Ovary (tissue), 9 donors: ENCODE measurements around the gene ADAM17. TPM values are rescaled to one million over a fixed set of nuclear protein-coding genes. Genes with fewer than 3 reads are reported as not detected.

Experiments used
- DNase-seq, 5 donors: peaks; one replicate each; pipeline ENCODE4 v3.0.0-alpha.2; 2019 to 2020
- H3K27ac ChIP-seq, 2 donors: fragments of 200-600 bp; one replicate each; pipeline versions ENCODE4 v1.5.1 to v1.8.0; 2019 to 2022
- H3K27me3 ChIP-seq: fragments of 200-600 bp; one replicate; pipeline ENCODE4 v1.8.0; 2022
- H3K36me3 ChIP-seq: fragments of 200-600 bp; sonication (generic); one replicate; pipeline ENCODE4 v1.5.1; 2019
- H3K4me1 ChIP-seq: one replicate; pipeline ENCODE4 v1.8.1; 2013; ENCODE audit warnings: mild to moderate bottlenecking, moderate library complexity; ENCODE audit not compliant: insufficient read depth
- H3K4me3 ChIP-seq: fragments of 200-600 bp; sonication (generic); one replicate; pipeline ENCODE4 v1.5.1; 2017
- H3K9me3 ChIP-seq, 2 donors: fragments of 200-600 bp in 1 of 2; sonication (generic) in 1 of 2; one replicate each; pipeline versions ENCODE4 v1.5.1 to v1.8.1; 2013 to 2019; ENCODE audit warnings: mild to moderate bottlenecking in 1 of 2, moderate library complexity in 1 of 2
- EP300 ChIP-seq: sonication (generic); formaldehyde crosslinking; IDR thresholded peaks from one replicate; pipeline ENCODE4 v1.6.1; 2017; ENCODE audit warnings: antibody characterized with exemption
- POLR2A ChIP-seq: fragments of 450-650 bp; IDR thresholded peaks from one replicate; pipeline ENCODE4 v1.6.1; 2017; ENCODE audit warnings: antibody characterized with exemption, mild to moderate bottlenecking, moderate library complexity
- WGBS, 3 donors: extraction: QIAGEN DNeasy Blood & Tissue Kit in 1 of 3; methylation state at CpG; one replicate each; pipeline versions ENCODE4 v1.1.5 to v1.1.7; 2013 to 2017; 5-methylcytosine and 5-hydroxymethylcytosine counted together
- intact Hi-C, 4 donors: fragments of 100-400 bp; cut with DNase I; formaldehyde crosslinking; loops; one replicate each; pipeline versions ENCODE4 v1.11.0 to v1.15.1; 2022 to 2023
- polyA plus RNA-seq, 2 donors: library from polyadenylated mRNA; stranded (reverse); fragments of 200-250 nt in 1 of 2; fragments of 350-450 nt in 1 of 2; fragmentation: Illumina TruSeq in 1 of 2; extraction: RNeasy Lipid Tissue Mini Kit (QIAGEN cat#74804) in 1 of 2; gene quantifications; one replicate each; pipeline ENCODE4 v1.2.3, GENCODE V29; 2013 to 2014
- total RNA-seq, 7 donors: library from RNA; depleted of rRNA in 2 of 7; stranded (reverse); fragments of >200 nt in 2 of 7; fragmentation: NEBNext Ultra II Directional in 3 of 7; extraction: Animal tissue kit (Norgen Biotek cat#: 25700) in 3 of 7; gene quantifications; one replicate each; pipeline versions ENCODE4 v1.1.0 to v1.2.4, GENCODE V29; 2016 to 2023
- TF ChIP-seq, protein P1 (sequence below), 3 donors: fragments of 450-650 bp in 2 of 3; fragments of 200-600 bp in 1 of 3; IDR thresholded peaks; one replicate each; pipeline versions ENCODE4 v1.5.1 to v1.8.0; 2016 to 2022; ENCODE audit warnings: antibody characterized with exemption in 3 of 3, mild to moderate bottlenecking in 1 of 3
- donor health status: DM: no; HTN: no; CAD: no; lungs with moderate emphysema.
- donor health status: DM: no; HTN: no; CAD: no.
- donor health status: Bipolar disorder and iron deficiency.
- donor health status: DM: yes; HTN: yes; CAD: no.
- donor health status: DM: no; HTN: no; CAD: no.
- donor health status: DM: yes; HTN: yes; CAD: no.

ADAM17 gene
- total and polyA plus RNA-seq, 9 donors = 10.2 to 46.6 (median 27.8) TPM

DNA sequence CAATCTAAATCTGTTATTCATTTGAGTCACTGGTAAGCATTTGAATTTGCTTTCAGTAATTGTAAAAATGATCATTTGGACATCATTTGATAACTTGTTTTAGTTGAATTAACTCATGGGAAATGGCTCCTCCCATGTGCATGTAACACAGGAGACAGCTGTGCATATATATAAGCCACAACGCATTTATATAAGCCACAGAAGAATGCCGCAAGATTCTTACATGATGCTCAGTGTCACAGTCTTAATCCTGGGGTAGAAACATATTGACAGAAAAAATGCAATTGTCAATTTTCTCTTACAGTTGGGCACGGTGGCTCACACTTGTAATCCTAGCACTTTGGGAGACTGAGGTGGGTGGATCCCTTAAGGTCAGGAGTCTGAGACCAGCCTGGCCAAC lies 94.6 kb downstream of the ADAM17 start:
- Histone ChIP-seq H3K9me3 (no peaks in the 10 kb centered on the region), H3K36me3 (no peaks in the 10 kb centered on the region), H3K4me3 (no peak overlapping the region), H3K27ac (no peak overlapping the region), H3K27me3 (no peaks in the 10 kb centered on the region), H3K4me1 (no peaks in the 10 kb centered on the region)
- 89 to 91% (median 89%) methylated on average over 3 of the region's 3 CpGs for WGBS, 3 donors
- DNase-seq = no peak
- intact Hi-C loops = no loop called here
- TF ChIP-seq POLR2A (no peak), EP300 (no peak)
- TF ChIP-seq, protein P1, sequence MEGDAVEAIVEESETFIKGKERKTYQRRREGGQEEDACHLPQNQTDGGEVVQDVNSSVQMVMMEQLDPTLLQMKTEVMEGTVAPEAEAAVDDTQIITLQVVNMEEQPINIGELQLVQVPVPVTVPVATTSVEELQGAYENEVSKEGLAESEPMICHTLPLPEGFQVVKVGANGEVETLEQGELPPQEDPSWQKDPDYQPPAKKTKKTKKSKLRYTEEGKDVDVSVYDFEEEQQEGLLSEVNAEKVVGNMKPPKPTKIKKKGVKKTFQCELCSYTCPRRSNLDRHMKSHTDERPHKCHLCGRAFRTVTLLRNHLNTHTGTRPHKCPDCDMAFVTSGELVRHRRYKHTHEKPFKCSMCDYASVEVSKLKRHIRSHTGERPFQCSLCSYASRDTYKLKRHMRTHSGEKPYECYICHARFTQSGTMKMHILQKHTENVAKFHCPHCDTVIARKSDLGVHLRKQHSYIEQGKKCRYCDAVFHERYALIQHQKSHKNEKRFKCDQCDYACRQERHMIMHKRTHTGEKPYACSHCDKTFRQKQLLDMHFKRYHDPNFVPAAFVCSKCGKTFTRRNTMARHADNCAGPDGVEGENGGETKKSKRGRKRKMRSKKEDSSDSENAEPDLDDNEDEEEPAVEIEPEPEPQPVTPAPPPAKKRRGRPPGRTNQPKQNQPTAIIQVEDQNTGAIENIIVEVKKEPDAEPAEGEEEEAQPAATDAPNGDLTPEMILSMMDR (IDR thresholded peaks at IDR 0.05) = no peak

DNA sequence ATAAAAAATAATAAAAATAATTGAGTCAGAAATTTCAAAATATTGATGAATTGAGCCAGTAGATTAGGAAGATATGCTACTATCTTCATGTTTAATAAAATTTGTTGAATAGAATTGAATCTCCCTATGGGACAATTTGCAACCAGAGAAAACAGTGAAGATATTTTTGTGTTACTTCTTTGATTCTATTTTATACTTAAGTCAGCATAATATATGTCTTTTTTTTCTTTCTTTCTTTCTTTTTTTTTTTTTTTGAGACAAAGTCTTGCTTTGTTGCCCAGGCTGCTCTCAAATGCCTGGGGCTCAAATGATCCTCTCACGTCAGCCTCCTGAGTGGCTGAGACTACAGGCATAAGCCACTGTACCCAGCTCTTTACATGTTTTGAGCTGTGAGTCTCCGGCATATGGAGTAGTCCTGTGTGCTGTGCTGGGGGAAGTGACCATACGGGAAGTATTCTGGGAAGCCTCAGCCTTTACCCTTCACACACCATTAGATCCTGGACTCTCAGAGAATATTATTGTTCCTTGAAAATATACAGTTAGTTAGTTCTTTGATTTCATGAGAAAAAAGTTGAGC lies 95.1 kb downstream of the ADAM17 start:
- Histone ChIP-seq H3K9me3 (no peaks in the 10 kb centered on the region), H3K4me1 (no peaks in the 10 kb centered on the region), H3K27ac (no peak overlapping the region), H3K27me3 (no peaks in the 10 kb centered on the region), H3K36me3 (no peaks in the 10 kb centered on the region), H3K4me3 (no peak overlapping the region)
- TF ChIP-seq, protein P1 (IDR thresholded peaks at IDR 0.05) = no peak
- no peak for TF ChIP-seq EP300
- no peak for TF ChIP-seq POLR2A
- intact Hi-C loops = no loop called here
- no peak for DNase-seq
- 90 to 97% (median 96%) methylated on average over 3 of the region's 3 CpGs for WGBS, 3 donors

DNA sequence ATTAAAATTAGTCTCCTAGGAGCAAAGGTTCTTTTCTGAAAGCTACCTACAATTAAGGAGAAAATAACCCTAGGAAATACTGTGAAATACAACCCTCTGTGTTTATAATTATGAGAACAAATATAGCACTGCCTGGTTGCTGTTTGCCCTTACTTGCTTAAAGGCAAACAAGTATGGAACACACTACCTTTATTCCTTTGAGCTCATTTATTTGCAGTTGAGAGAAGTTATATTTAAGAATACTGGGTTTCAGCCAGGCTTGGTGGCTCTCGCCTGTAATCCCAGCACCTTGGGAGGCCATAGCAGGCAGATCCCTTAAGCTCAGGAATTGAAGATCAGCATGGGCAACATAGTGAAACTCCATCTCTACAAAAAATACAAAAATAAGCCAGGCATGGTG lies 104.4 kb downstream of the ADAM17 start:
- TF ChIP-seq, protein P1 (IDR thresholded peaks at IDR 0.05) = no peak
- TF ChIP-seq EP300 (no peak), POLR2A (no peak)

DNA sequence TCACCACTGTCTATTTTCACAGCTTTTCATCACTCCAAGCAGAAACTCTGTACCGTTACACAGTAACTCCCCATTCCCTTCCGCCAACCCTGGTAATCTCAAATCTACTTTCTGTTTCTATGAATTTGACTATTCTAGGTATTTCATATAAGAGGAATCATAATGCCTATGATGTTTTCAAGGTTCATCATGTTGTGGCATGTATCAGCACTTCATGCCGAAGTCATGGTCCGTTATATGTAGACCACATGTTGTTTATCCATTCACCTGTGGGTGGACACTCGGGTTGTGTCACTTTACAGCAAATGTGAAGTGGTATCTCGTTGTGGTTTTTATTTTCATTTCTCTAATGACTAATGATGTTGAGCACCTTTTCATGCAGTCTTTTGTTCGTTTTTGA lies 110.5 kb downstream of the ADAM17 start:
- Histone ChIP-seq H3K9me3 (no peaks in the 10 kb centered on the region), H3K4me1 (no peaks in the 10 kb centered on the region), H3K36me3 (no peaks in the 10 kb centered on the region), H3K27me3 (no peaks in the 10 kb centered on the region), H3K27ac (no peak overlapping the region), H3K4me3 (no peak overlapping the region)
- TF ChIP-seq, protein P1 (IDR thresholded peaks at IDR 0.05) = no peak
- TF ChIP-seq EP300 (no peak), POLR2A (no peak)
- WGBS, 3 donors = 78 to 92% (median 89%) methylated on average over 7 of the region's 7 CpGs
- intact Hi-C loops = no loop called here
- no peak for DNase-seq

More for the DNA sequence above, 104.4 kb downstream of the ADAM17 start:
- Histone ChIP-seq H3K27ac (no peak overlapping the region), H3K4me1 (no peaks in the 10 kb centered on the region), H3K36me3 (no peaks in the 10 kb centered on the region), H3K27me3 (no peaks in the 10 kb centered on the region), H3K9me3 (no peaks in the 10 kb centered on the region), H3K4me3 (no peak overlapping the region)
- no peak for DNase-seq
- intact Hi-C loops = no loop called here
- WGBS, 3 donors = 97 to 100% (median 100%) methylated on average over 1 of the region's 1 CpG
